Measurements from ENCODE around the gene UROS. TPM values are rescaled to one million over a fixed set of nuclear protein-coding genes. Genes with fewer than 3 reads are reported as not detected.
A peak's percentile ranks its signal among the peaks of the same experiment; 100 is the strongest.

Gene UROS
- total RNA-seq, 4 donors from 2014 or later = 28.8 to 55.7 (median 44.6) TPM

DNA sequence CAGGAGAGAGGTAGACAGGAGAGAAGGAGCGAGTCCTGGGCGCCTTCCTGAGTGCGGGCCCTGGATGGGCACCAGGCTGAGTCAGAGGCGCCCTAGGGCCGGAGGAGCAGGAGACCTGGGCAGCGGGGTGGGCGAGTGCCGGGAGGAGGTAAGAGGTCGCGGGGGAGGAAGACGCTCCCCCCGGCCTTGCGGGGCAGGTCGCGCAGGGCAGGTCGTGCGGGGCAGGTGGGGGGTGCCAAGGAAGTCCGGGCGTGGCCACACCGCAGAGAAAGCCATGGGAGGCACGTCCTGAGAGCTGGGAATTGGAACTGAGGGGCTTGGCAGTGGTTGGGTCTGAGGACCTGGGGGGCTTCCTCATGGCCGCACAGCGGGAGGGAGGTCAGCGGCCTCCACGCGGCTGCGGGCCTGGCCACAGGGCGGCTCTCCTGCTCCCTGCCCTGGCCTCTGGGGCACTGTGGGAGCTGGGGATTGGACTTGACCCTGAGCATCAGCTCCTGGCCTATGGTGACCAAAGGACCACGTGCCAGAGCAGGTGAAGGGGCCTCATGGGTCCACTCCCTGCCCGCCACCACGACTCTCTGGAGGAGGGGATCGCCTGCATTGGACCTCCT, 48.4 kb downstream of the UROS start:
- DNase-seq (ENCODE audit: low spot score in 2 of 2) = no peak
- no peaks in the 10 kb centered on the region for H3K4me1 ChIP-seq
- WGBS, 2 donors = 88 to 89% methylated on average over 25 to 32 of the region's 32 CpGs
- H3K27ac ChIP-seq = no peak overlapping the region
- H3K9me3 ChIP-seq = peaks cover 0 to under 1% (median 0%) of the 10 kb centered on the region in 4 donors
- no peak overlapping the region for H3K4me3 ChIP-seq
- H3K36me3 ChIP-seq = peaks cover 0 to 4% (median 0%) of the 10 kb centered on the region in 3 donors
- peaks cover 0 to 3% of the 10 kb centered on the region in 2 donors for H3K27me3 ChIP-seq
- TF ChIP-seq POLR2A (IDR thresholded peaks at IDR 0.05) (no peak), EP300 (IDR thresholded peaks at IDR 0.05) (no peak), CTCF (IDR thresholded peaks at IDR 0.05) (no peak)

- Histone ChIP-seq H3K4me1 (peaks cover 0 to 2% (median 0%) of the 10 kb centered on the region in 4 donors), H3K27me3 (peaks cover 0 to 3% of the 10 kb centered on the region in 2 donors), H3K36me3 (peaks cover 0 to 11% (median 0%) of the 10 kb centered on the region in 3 donors), H3K27ac (no peak overlapping the region), H3K9me3 (no peaks in the 10 kb centered on the region), H3K4me3 (peak overlapping the region in 1 of 4 donors; percentile 17)
- DNase-seq (ENCODE audit: low spot score in 2 of 2) = no peak
- 75 to 87% methylated on average over 12 to 46 of the region's 75 CpGs for WGBS, 2 donors
- no peak for TF ChIP-seq EP300 (IDR thresholded peaks at IDR 0.05)
- no peak for TF ChIP-seq POLR2A (IDR thresholded peaks at IDR 0.05)
- no peak for TF ChIP-seq CTCF (IDR thresholded peaks at IDR 0.05)
Observed at GRCh38 chr10:125773687-125774543, 49.1 kb downstream of the UROS start.

DNA sequence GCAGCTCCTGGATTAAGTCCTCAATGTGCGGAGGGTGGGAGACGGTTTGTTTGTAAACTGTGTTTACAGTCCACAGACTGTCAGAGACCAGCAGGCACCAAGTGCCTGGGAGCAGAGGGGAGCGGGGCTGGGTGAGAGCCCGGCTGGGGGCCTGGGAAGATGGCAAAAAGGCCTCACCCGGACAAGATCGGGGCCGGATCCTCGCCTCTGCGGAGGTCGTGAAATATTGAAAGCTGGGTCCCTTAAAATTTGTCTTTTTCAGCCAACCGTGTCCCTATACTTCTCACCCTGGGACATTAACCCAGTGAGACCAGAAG, 50.2 kb downstream of the UROS start:
- no peak for TF ChIP-seq POLR2A (IDR thresholded peaks at IDR 0.05)
- TF ChIP-seq CTCF (IDR thresholded peaks at IDR 0.05) = no peak
- no peak for TF ChIP-seq EP300 (IDR thresholded peaks at IDR 0.05)
- H3K36me3 ChIP-seq = peaks cover 0 to 12% (median 0%) of the 10 kb centered on the region in 3 donors
- 90 to 92% methylated on average over 11 of the region's 11 CpGs for WGBS, 2 donors
- peaks cover 0 to 3% of the 10 kb centered on the region in 2 donors for H3K27me3 ChIP-seq
- no peak overlapping the region for H3K4me3 ChIP-seq
- no peak for DNase-seq (ENCODE audit: low spot score in 2 of 2)
- no peaks in the 10 kb centered on the region for H3K9me3 ChIP-seq
- H3K4me1 ChIP-seq = peaks cover 0 to 11% (median 0%) of the 10 kb centered on the region in 4 donors
- no peak overlapping the region for H3K27ac ChIP-seq

GRCh38 chr10:125772112-125772863, 50.8 kb downstream of the UROS start:
- no peak for TF ChIP-seq EP300 (IDR thresholded peaks at IDR 0.05)
- no peak for TF ChIP-seq CTCF (IDR thresholded peaks at IDR 0.05)
- no peak for TF ChIP-seq POLR2A (IDR thresholded peaks at IDR 0.05)
- 89 to 93% methylated on average over 28 of the region's 28 CpGs for WGBS, 2 donors
- no peak for DNase-seq (ENCODE audit: low spot score in 2 of 2)

More at GRCh38 chr10:125772112-125772863, 50.8 kb downstream of the UROS start:
- Histone ChIP-seq H3K9me3 (no peaks in the 10 kb centered on the region), H3K36me3 (peaks cover 0 to 14% (median 0%) of the 10 kb centered on the region in 3 donors), H3K27ac (no peak overlapping the region), H3K4me3 (no peak overlapping the region), H3K27me3 (peaks cover 0 to 3% of the 10 kb centered on the region in 2 donors), H3K4me1 (peaks cover 0 to 11% (median 0%) of the 10 kb centered on the region in 4 donors)
